ENCODE measurements around the gene RBFOX1.

The RBFOX1 gene

DNA sequence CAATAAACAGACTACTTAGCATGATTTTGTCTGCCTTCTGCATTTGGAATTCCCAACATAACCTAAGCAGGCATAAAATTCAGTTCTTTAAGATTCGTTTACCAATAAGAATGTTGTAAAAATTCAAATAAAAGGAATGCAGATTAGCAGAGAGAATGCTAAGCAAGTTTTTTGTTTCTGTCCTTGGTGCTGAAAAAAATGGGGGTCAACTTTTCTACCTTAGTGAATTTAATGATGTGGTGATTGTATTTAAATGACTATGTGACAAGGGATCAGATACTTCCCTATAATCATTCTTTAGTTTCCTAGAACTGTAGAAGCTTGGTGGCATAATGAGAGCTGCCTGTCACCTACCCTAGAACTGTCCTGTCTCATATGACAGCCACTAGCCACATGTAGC is 159.5 kb downstream of the RBFOX1 start:
- Histone ChIP-seq H3K4me3 (ENCODE audit: low read length, poor library complexity, severe bottlenecking) (no peak overlapping the region), H3K9ac (ENCODE audit: low read depth, low read length, poor library complexity, severe bottlenecking) (no peak overlapping the region), H3K36me3 (ENCODE audit: insufficient read depth, low read length) (no peaks in the 10 kb centered on the region), H3K4me2 (ENCODE audit: low read depth, low read length, poor library complexity, severe bottlenecking) (no peak overlapping the region), H3K9me3 (ENCODE audit: insufficient read depth, low read depth, low read length) (no peaks in the 10 kb centered on the region), H3K79me2 (ENCODE audit: insufficient read depth, low read length) (no peaks in the 10 kb centered on the region), H2AFZ (ENCODE audit: low read length) (no peak overlapping the region), H3F3A (ENCODE audit: low read depth) (no peaks in the 10 kb centered on the region), H3K27me3 (ENCODE audit: insufficient read depth, low read length, poor library complexity, severe bottlenecking) (no peaks in the 10 kb centered on the region), H3K9me2 (replicated peaks; ENCODE audit: low read depth, low read length) (no peaks in the 10 kb centered on the region), H4K20me1 (ENCODE audit: insufficient read depth, low read length, poor library complexity, severe bottlenecking) (no peaks in the 10 kb centered on the region), H3K4me1 (ENCODE audit: insufficient read depth, low read length, poor library complexity, severe bottlenecking) (no peaks in the 10 kb centered on the region)
- no peak for TF ChIP-seq EZH2phosphoT487 (IDR thresholded peaks at IDR 0.05; ENCODE audit: borderline replicate concordance)
- TF ChIP-seq, protein P1, sequence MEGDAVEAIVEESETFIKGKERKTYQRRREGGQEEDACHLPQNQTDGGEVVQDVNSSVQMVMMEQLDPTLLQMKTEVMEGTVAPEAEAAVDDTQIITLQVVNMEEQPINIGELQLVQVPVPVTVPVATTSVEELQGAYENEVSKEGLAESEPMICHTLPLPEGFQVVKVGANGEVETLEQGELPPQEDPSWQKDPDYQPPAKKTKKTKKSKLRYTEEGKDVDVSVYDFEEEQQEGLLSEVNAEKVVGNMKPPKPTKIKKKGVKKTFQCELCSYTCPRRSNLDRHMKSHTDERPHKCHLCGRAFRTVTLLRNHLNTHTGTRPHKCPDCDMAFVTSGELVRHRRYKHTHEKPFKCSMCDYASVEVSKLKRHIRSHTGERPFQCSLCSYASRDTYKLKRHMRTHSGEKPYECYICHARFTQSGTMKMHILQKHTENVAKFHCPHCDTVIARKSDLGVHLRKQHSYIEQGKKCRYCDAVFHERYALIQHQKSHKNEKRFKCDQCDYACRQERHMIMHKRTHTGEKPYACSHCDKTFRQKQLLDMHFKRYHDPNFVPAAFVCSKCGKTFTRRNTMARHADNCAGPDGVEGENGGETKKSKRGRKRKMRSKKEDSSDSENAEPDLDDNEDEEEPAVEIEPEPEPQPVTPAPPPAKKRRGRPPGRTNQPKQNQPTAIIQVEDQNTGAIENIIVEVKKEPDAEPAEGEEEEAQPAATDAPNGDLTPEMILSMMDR (conservative IDR thresholded peaks at IDR 0.05; ENCODE audit: low read length), result no peak

DNA sequence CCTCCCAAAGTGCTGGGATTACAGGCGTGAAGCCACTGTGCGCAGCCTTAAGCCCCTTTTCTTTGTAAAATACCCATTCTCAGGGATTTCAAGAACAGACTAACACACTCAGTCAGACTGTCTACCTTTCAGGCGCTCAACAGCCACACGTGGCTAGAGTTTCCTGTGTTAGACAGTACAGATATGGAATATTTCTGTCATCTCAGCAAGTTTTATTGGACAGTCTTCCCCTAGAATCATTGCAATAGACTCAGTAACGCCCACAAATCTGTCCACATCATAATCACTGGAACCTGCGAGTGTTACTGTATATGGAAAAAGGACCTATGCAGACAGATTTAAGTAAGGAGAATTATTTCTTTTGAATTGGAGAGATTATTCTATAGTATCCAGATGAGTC is 160.5 kb downstream of the RBFOX1 start:
- no peaks in the 10 kb centered on the region for H3F3A ChIP-seq (ENCODE audit: low read depth)
- H4K20me1 ChIP-seq (ENCODE audit: insufficient read depth, low read length, poor library complexity, severe bottlenecking), result no peaks in the 10 kb centered on the region
- no peaks in the 10 kb centered on the region for H3K9me2 ChIP-seq (replicated peaks; ENCODE audit: low read depth, low read length)
- TF ChIP-seq EZH2phosphoT487 (IDR thresholded peaks at IDR 0.05; ENCODE audit: borderline replicate concordance), result no peak
- TF ChIP-seq, protein P1 (conservative IDR thresholded peaks at IDR 0.05; ENCODE audit: low read length), result no peak
- H3K79me2 ChIP-seq (ENCODE audit: insufficient read depth, low read length), result no peaks in the 10 kb centered on the region
- no peak overlapping the region for H3K9ac ChIP-seq (ENCODE audit: low read depth, low read length, poor library complexity, severe bottlenecking)
- no peaks in the 10 kb centered on the region for H3K9me3 ChIP-seq (ENCODE audit: insufficient read depth, low read depth, low read length)
- no peak overlapping the region for H3K4me3 ChIP-seq (ENCODE audit: low read length, poor library complexity, severe bottlenecking)
- H3K4me2 ChIP-seq (ENCODE audit: low read depth, low read length, poor library complexity, severe bottlenecking), result no peak overlapping the region
- no peaks in the 10 kb centered on the region for H3K27me3 ChIP-seq (ENCODE audit: insufficient read depth, low read length, poor library complexity, severe bottlenecking)
- no peaks in the 10 kb centered on the region for H3K36me3 ChIP-seq (ENCODE audit: insufficient read depth, low read length)
- no peaks in the 10 kb centered on the region for H3K4me1 ChIP-seq (ENCODE audit: insufficient read depth, low read length, poor library complexity, severe bottlenecking)
- no peak overlapping the region for H2AFZ ChIP-seq (ENCODE audit: low read length)

DNA sequence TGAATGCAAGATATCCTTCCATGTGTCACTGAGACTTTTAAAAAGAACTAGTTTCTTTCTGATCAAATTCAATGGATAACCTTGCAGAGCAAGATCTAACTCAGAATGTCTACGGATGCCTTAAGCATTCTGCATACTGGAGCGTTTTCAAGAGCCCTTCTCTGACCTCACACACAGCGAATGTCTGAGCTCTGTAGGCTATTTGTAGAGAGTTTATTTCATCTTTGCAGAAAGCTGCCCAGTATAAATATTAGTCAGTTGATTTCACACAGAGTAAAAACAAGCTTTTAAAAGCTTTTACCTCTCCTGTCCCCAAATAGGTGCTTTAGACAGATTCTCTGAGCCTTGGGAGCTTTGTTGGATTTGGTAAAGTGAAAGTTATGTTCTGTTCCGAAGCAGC is 165.0 kb downstream of the RBFOX1 start:
- Histone ChIP-seq H3K4me1 (ENCODE audit: insufficient read depth, low read length, poor library complexity, severe bottlenecking) (no peaks in the 10 kb centered on the region), H4K20me1 (ENCODE audit: insufficient read depth, low read length, poor library complexity, severe bottlenecking) (no peaks in the 10 kb centered on the region), H2AFZ (ENCODE audit: low read length) (no peak overlapping the region), H3K9ac (ENCODE audit: low read depth, low read length, poor library complexity, severe bottlenecking) (no peak overlapping the region), H3K9me3 (ENCODE audit: insufficient read depth, low read depth, low read length) (no peaks in the 10 kb centered on the region), H3K36me3 (ENCODE audit: insufficient read depth, low read length) (no peaks in the 10 kb centered on the region), H3K4me3 (ENCODE audit: low read length, poor library complexity, severe bottlenecking) (no peak overlapping the region), H3K79me2 (ENCODE audit: insufficient read depth, low read length) (no peaks in the 10 kb centered on the region), H3K9me2 (replicated peaks; ENCODE audit: low read depth, low read length) (no peaks in the 10 kb centered on the region), H3F3A (ENCODE audit: low read depth) (no peaks in the 10 kb centered on the region), H3K4me2 (ENCODE audit: low read depth, low read length, poor library complexity, severe bottlenecking) (no peak overlapping the region), H3K27me3 (ENCODE audit: insufficient read depth, low read length, poor library complexity, severe bottlenecking) (no peaks in the 10 kb centered on the region)
- TF ChIP-seq, protein P1 (conservative IDR thresholded peaks at IDR 0.05; ENCODE audit: low read length), result no peak
- no peak for TF ChIP-seq EZH2phosphoT487 (IDR thresholded peaks at IDR 0.05; ENCODE audit: borderline replicate concordance)
